H1 (cell line): Measurements from ENCODE around the gene ANKUB1.

ENCODE experiments used
- CHD2 ChIP-seq: IDR thresholded peaks from 2 replicates; pipeline ENCODE4 v1.6.1; 2012; ENCODE audit warnings: low read length, improper control_type of control experiment
- TF ChIP-seq, protein P1 (sequence below), 3 experiments: IDR thresholded peaks; 1 replicate in 2 of 3; 2 replicates in 1 of 3; pipeline versions ENCODE4 v1.5.1 to v1.6.1; 2011; ENCODE audit warnings: low read length in 3 of 3, mild to moderate bottlenecking in 3 of 3, inconsistent platforms in 2 of 3, low read depth in 1 of 3, moderate library complexity in 1 of 3; ENCODE audit not compliant: insufficient read depth in 1 of 3; ENCODE audit errors: control extremely low read depth in 1 of 3

DNA sequence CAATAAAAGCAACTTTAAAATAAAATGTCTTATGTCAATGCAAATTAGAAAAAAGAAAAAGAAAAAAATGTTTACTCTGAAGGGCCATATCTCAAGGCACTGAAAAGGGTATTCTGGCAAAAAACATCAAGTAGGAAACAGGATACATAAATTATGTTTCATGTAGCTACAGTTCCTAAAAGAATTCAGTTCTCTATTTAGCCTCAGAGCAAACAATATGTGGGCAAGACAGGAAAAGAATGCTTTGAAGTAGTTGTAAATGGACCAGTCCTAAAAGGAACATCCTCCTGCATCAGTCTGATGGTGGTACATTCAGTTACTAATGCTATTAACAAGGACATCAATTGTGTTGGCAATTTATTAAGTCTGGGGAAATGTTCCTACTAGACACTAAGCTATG is 48.2 kb downstream of the ANKUB1 start:
- no peak for TF ChIP-seq CHD2
- TF ChIP-seq, protein P1, sequence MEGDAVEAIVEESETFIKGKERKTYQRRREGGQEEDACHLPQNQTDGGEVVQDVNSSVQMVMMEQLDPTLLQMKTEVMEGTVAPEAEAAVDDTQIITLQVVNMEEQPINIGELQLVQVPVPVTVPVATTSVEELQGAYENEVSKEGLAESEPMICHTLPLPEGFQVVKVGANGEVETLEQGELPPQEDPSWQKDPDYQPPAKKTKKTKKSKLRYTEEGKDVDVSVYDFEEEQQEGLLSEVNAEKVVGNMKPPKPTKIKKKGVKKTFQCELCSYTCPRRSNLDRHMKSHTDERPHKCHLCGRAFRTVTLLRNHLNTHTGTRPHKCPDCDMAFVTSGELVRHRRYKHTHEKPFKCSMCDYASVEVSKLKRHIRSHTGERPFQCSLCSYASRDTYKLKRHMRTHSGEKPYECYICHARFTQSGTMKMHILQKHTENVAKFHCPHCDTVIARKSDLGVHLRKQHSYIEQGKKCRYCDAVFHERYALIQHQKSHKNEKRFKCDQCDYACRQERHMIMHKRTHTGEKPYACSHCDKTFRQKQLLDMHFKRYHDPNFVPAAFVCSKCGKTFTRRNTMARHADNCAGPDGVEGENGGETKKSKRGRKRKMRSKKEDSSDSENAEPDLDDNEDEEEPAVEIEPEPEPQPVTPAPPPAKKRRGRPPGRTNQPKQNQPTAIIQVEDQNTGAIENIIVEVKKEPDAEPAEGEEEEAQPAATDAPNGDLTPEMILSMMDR (IDR thresholded peaks at IDR 0.05; ENCODE audit: control extremely low read depth in 1 of 3, insufficient read depth in 1 of 3, low read depth in 1 of 3, low read length in 3 of 3): no peak
